WTC11 (cell line): ENCODE data around the gene PSD. TPM values are rescaled to one million over a fixed set of nuclear protein-coding genes. Genes with fewer than 3 reads are reported as not detected.

ENCODE experiments used
- ATAC-seq: fragments of 200-7000 bp; cut with Tn5 transposase; 2 replicates; pipeline ENCODE4 v1.10.0; 2021; ENCODE audit warnings: mild to moderate bottlenecking, moderate library complexity
- CTCF ChIA-PET: fragments of 300-600 bp; sonication (Branson Sonifier 250); formaldehyde crosslinking; loops from one replicate; lab custom pipeline; 2021; ENCODE audit warnings: antibody characterized with exemption; lab: Charles Lee
- POLR2A ChIA-PET: fragments of 350-600 bp; sonication (Branson Sonifier 250); formaldehyde crosslinking; loops from one replicate; lab custom pipeline; 2021; ENCODE audit warnings: antibody characterized with exemption; lab: Charles Lee
- DNase-seq: peaks from one replicate; pipeline ENCODE4 v3.0.0; 2021; ENCODE audit warnings: low spot score
- H3K27ac Mint-ChIP-seq: 2 replicates; pipeline ENCODE4 v1.8.0; 2021; ENCODE audit warnings: mixed read lengths
- H3K27me3 Mint-ChIP-seq: 2 replicates; pipeline ENCODE4 v1.8.0; 2021; ENCODE audit warnings: low read depth, mild to moderate bottlenecking, moderate library complexity, mixed read lengths
- H3K36me3 Mint-ChIP-seq: 2 replicates; pipeline ENCODE4 v1.8.0; 2021; ENCODE audit warnings: mixed read lengths
- H3K4me1 Mint-ChIP-seq: 2 replicates; pipeline ENCODE4 v1.8.0; 2022; ENCODE audit warnings: mixed read lengths
- H3K4me3 Mint-ChIP-seq: 2 replicates; pipeline ENCODE4 v1.8.0; 2021; ENCODE audit warnings: mild to moderate bottlenecking, moderate library complexity, mixed read lengths
- H3K9me3 Mint-ChIP-seq: 2 replicates; pipeline ENCODE4 v1.8.0; 2021; ENCODE audit warnings: mixed read lengths
- ARID4B ChIP-seq: sonication (generic); formaldehyde crosslinking; IDR thresholded peaks from 2 replicates; pipeline ENCODE4 v1.8.0; 2023; ENCODE audit warnings: missing genetic modification reagents, mild to moderate bottlenecking, borderline replicate concordance
- CREB1 ChIP-seq: sonication (generic); formaldehyde crosslinking; IDR thresholded peaks from 2 replicates; pipeline ENCODE4 v1.8.0; 2023; ENCODE audit warnings: mild to moderate bottlenecking, missing genetic modification reagents
- FOXK1 ChIP-seq: sonication (generic); formaldehyde crosslinking; IDR thresholded peaks from 2 replicates; pipeline ENCODE4 v1.8.0; 2022; ENCODE audit warnings: mild to moderate bottlenecking, moderate library complexity, missing genetic modification reagents
- KAT7 ChIP-seq: sonication (generic); formaldehyde crosslinking; IDR thresholded peaks from 2 replicates; pipeline ENCODE4 v1.8.1; 2023; ENCODE audit warnings: missing genetic modification reagents, mild to moderate bottlenecking, borderline replicate concordance
- MXD4 ChIP-seq: fragments of 250-450 bp; sonication (Bioruptor Pico); IDR thresholded peaks from 2 replicates; pipeline ENCODE4 v1.8.0; 2021; ENCODE audit warnings: mild to moderate bottlenecking, moderate library complexity, borderline replicate concordance
- NFATC4 ChIP-seq: fragments of 250-450 bp; sonication (Bioruptor Pico); IDR thresholded peaks from 2 replicates; pipeline ENCODE4 v1.9.0; 2021; ENCODE audit warnings: mild to moderate bottlenecking
- TEAD1 ChIP-seq: sonication (generic); formaldehyde crosslinking; IDR thresholded peaks from 2 replicates; pipeline ENCODE4 v1.8.0; 2022; ENCODE audit warnings: mild to moderate bottlenecking, missing genetic modification reagents
- ZBTB21 ChIP-seq: sonication (generic); formaldehyde crosslinking; IDR thresholded peaks from 2 replicates; pipeline ENCODE4 v1.8.1; 2023; ENCODE audit warnings: mild to moderate bottlenecking, missing genetic modification reagents, borderline replicate concordance
- ZBTB43 ChIP-seq: sonication (generic); formaldehyde crosslinking; IDR thresholded peaks from 2 replicates; pipeline ENCODE4 v1.8.1; 2023; ENCODE audit warnings: mild to moderate bottlenecking, missing genetic modification reagents
- ZNF121 ChIP-seq: sonication (generic); formaldehyde crosslinking; IDR thresholded peaks from 2 replicates; pipeline ENCODE4 v1.8.0; 2023; ENCODE audit warnings: missing genetic modification reagents
- ZNF232 ChIP-seq: sonication (generic); formaldehyde crosslinking; IDR thresholded peaks from 2 replicates; pipeline ENCODE4 v1.8.0; 2022; ENCODE audit warnings: mild to moderate bottlenecking, missing genetic modification reagents
- ZNF416 ChIP-seq: fragments of 250-450 bp; sonication (Bioruptor Pico); IDR thresholded peaks from 2 replicates; pipeline ENCODE4 v1.9.0; 2021; ENCODE audit warnings: mild to moderate bottlenecking, inconsistent platforms
- ZNF512 ChIP-seq: sonication (generic); formaldehyde crosslinking; IDR thresholded peaks from 2 replicates; pipeline ENCODE4 v1.8.1; 2022; ENCODE audit warnings: missing genetic modification reagents, borderline replicate concordance
- total RNA-seq: library from RNA; stranded (reverse); gene quantifications from 3 replicates; pipeline ENCODE4 v1.2.3, GENCODE V29; 2021
- TF ChIP-seq, protein P1 (sequence below): sonication (generic); formaldehyde crosslinking; conservative IDR thresholded peaks from 2 replicates; pipeline ENCODE4 v1.8.1; 2023; ENCODE audit warnings: mild to moderate bottlenecking, low read depth, missing genetic modification reagents, moderate library complexity
- TF ChIP-seq, protein P2 (sequence below): sonication (generic); formaldehyde crosslinking; IDR thresholded peaks from 2 replicates; pipeline ENCODE4 v1.8.1; 2022; ENCODE audit warnings: low read depth, mild to moderate bottlenecking, moderate library complexity, missing genetic modification reagents, borderline replicate concordance
- TF ChIP-seq, protein P3 (sequence below): fragments of 250-450 bp; sonication (Bioruptor Pico); IDR thresholded peaks from 2 replicates; pipeline ENCODE4 v2.1.2; 2022; ENCODE audit warnings: mild to moderate bottlenecking, moderate library complexity
- TF ChIP-seq, protein P4 (sequence below): sonication (generic); formaldehyde crosslinking; IDR thresholded peaks from 2 replicates; pipeline ENCODE4 v1.8.0; 2023; ENCODE audit warnings: mild to moderate bottlenecking, missing genetic modification reagents

Gene PSD
- total RNA-seq, 1 experiment from 2014 or later: 12.5 TPM

DNA sequence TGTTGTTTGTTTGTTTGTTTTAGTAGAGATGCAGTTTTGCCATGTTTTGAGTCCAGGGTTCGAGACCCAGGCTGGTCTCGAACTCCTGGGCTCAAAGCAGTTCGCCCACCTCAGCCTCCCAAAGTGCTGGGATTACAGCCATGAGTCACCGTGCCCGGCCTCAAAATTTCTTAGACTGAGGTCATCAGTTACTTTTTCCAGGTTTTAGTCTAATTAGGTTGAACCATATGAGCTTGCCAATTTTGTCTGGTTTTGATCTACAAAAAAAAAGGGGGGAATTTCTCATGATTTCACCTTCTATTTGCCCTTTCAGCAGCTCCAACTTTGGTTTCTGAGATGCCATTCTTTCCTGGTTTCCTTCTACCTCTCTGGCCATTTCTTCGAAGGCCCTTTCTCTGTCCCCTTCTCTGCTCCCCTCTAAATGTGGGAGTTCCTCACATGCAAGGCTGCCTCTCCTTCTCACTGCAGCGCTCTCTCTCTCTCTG, 8.3 kb upstream of the PSD start (continued):
- TF ChIP-seq ARID4B (CRISPR knock-in tag): no peak

- Mint-ChIP-seq H3K9me3 (no peaks in the 10 kb centered on the region), H3K27me3 (peaks cover 11% of the 10 kb centered on the region), H3K4me1 (peaks cover 9% of the 10 kb centered on the region), H3K4me3 (no peak overlapping the region), H3K36me3 (peaks cover 9% of the 10 kb centered on the region; the same call in 1 of the 2 replicates), H3K27ac (no peak overlapping the region)
- CTCF ChIA-PET: interaction anchor here (1.0 to 6.7 kb wide), 2 partner anchors 21 to 26 kb away, joined by 3 to 68 read pairs; no protein-coding TSS in a partner anchor
- POLR2A ChIA-PET: no interaction called here
- DNase-seq (no peak), ATAC-seq (no peak)
- TF ChIP-seq, protein P1, sequence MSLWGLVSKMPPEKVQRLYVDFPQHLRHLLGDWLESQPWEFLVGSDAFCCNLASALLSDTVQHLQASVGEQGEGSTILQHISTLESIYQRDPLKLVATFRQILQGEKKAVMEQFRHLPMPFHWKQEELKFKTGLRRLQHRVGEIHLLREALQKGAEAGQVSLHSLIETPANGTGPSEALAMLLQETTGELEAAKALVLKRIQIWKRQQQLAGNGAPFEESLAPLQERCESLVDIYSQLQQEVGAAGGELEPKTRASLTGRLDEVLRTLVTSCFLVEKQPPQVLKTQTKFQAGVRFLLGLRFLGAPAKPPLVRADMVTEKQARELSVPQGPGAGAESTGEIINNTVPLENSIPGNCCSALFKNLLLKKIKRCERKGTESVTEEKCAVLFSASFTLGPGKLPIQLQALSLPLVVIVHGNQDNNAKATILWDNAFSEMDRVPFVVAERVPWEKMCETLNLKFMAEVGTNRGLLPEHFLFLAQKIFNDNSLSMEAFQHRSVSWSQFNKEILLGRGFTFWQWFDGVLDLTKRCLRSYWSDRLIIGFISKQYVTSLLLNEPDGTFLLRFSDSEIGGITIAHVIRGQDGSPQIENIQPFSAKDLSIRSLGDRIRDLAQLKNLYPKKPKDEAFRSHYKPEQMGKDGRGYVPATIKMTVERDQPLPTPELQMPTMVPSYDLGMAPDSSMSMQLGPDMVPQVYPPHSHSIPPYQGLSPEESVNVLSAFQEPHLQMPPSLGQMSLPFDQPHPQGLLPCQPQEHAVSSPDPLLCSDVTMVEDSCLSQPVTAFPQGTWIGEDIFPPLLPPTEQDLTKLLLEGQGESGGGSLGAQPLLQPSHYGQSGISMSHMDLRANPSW (CRISPR knock-in tag): no peak
These were observed 6.9 kb upstream of the PSD start for GRCh38 chr10:102425444-102425843.

GRCh38 chr10:102424916-102425315, 6.3 kb upstream of the PSD start:
- POLR2A ChIA-PET: interaction anchor here (0.7 kb wide), 1 partner anchor 25 kb away, joined by 3 read pairs; no protein-coding TSS in a partner anchor
- peaks cover 11% of the 10 kb centered on the region for H3K27me3 Mint-ChIP-seq
- peaks cover 9% of the 10 kb centered on the region; the same call in 1 of the 2 replicates for H3K36me3 Mint-ChIP-seq
- no peak for DNase-seq
- CTCF ChIA-PET: interaction anchor here (1.5 to 6.7 kb wide), 4 partner anchors 21 to 54 kb away, joined by 3 to 68 read pairs (median 32); partner anchors contain the start of gene C10orf95
- no peak overlapping the region for H3K27ac Mint-ChIP-seq
- no peak overlapping the region for H3K4me3 Mint-ChIP-seq
- no peak for ATAC-seq
- H3K9me3 Mint-ChIP-seq: no peaks in the 10 kb centered on the region
- peaks cover 9% of the 10 kb centered on the region for H3K4me1 Mint-ChIP-seq
- TF ChIP-seq ZNF232: no peak
- no peak for TF ChIP-seq ZNF121 (CRISPR knock-in tag)
- no peak for TF ChIP-seq CREB1 (CRISPR knock-in tag)
- TF ChIP-seq, protein P2, sequence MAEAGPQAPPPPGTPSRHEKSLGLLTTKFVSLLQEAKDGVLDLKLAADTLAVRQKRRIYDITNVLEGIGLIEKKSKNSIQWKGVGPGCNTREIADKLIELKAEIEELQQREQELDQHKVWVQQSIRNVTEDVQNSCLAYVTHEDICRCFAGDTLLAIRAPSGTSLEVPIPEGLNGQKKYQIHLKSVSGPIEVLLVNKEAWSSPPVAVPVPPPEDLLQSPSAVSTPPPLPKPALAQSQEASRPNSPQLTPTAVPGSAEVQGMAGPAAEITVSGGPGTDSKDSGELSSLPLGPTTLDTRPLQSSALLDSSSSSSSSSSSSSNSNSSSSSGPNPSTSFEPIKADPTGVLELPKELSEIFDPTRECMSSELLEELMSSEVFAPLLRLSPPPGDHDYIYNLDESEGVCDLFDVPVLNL (CRISPR knock-in tag): no peak
- TF ChIP-seq NFATC4 (CRISPR knock-in tag): no peak
- TF ChIP-seq MXD4 (CRISPR knock-in tag): no peak
- TF ChIP-seq, protein P3, sequence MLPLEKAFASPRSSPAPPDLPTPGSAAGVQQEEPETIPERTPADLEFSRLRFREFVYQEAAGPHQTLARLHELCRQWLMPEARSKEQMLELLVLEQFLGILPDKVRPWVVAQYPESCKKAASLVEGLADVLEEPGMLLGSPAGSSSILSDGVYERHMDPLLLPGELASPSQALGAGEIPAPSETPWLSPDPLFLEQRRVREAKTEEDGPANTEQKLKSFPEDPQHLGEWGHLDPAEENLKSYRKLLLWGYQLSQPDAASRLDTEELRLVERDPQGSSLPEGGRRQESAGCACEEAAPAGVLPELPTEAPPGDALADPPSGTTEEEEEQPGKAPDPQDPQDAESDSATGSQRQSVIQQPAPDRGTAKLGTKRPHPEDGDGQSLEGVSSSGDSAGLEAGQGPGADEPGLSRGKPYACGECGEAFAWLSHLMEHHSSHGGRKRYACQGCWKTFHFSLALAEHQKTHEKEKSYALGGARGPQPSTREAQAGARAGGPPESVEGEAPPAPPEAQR (CRISPR knock-in tag): no peak
- no peak for TF ChIP-seq ZBTB21 (CRISPR knock-in tag)
- TF ChIP-seq ZNF512 (CRISPR knock-in tag): no peak
- TF ChIP-seq, protein P4, sequence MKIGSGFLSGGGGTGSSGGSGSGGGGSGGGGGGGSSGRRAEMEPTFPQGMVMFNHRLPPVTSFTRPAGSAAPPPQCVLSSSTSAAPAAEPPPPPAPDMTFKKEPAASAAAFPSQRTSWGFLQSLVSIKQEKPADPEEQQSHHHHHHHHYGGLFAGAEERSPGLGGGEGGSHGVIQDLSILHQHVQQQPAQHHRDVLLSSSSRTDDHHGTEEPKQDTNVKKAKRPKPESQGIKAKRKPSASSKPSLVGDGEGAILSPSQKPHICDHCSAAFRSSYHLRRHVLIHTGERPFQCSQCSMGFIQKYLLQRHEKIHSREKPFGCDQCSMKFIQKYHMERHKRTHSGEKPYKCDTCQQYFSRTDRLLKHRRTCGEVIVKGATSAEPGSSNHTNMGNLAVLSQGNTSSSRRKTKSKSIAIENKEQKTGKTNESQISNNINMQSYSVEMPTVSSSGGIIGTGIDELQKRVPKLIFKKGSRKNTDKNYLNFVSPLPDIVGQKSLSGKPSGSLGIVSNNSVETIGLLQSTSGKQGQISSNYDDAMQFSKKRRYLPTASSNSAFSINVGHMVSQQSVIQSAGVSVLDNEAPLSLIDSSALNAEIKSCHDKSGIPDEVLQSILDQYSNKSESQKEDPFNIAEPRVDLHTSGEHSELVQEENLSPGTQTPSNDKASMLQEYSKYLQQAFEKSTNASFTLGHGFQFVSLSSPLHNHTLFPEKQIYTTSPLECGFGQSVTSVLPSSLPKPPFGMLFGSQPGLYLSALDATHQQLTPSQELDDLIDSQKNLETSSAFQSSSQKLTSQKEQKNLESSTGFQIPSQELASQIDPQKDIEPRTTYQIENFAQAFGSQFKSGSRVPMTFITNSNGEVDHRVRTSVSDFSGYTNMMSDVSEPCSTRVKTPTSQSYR (CRISPR knock-in tag): no peak
- TF ChIP-seq ZBTB43 (CRISPR knock-in tag): no peak
- no peak for TF ChIP-seq ZNF416 (CRISPR knock-in tag)
- TF ChIP-seq TEAD1 (CRISPR knock-in tag): no peak
- no peak for TF ChIP-seq KAT7 (CRISPR knock-in tag)
- TF ChIP-seq FOXK1 (CRISPR knock-in tag): no peak
